Astrocyte (in vitro differentiated cells and primary cell): ENCODE measurements around the gene COL12A1. TPM values are rescaled to one million over a fixed set of nuclear protein-coding genes. Genes with fewer than 3 reads are reported as not detected.
A peak's percentile ranks its signal among the peaks of the same experiment; 100 is the strongest.

Experiments
- DNase-seq: peaks from one replicate; pipeline ENCODE4 v3.0.0-alpha.2; 2010; ENCODE audit warnings: low read depth
- FAIRE-seq: peaks from 2 replicates; lab custom pipeline; 2011; peaks lifted over from hg19 to GRCh38; lab: Jason Lieb, UNC
- H2AFZ ChIP-seq: 2 replicates; pipeline ENCODE4 v1.6.0; 2012; ENCODE audit warnings: low read depth, low read length, inconsistent platforms
- H3K27ac ChIP-seq: 2 replicates; pipeline ENCODE4 v1.5.1; 2011; ENCODE audit warnings: low read depth, low read length, inconsistent platforms
- H3K27me3 ChIP-seq: 2 replicates; pipeline ENCODE4 v1.6.0; 2011; ENCODE audit warnings: low read length, inconsistent platforms; ENCODE audit not compliant: insufficient read depth
- H3K36me3 ChIP-seq: 2 replicates; pipeline ENCODE4 v1.5.1; 2011; ENCODE audit warnings: low read length, inconsistent platforms; ENCODE audit not compliant: insufficient read depth
- H3K4me1 ChIP-seq: 2 replicates; pipeline ENCODE4 v1.5.1; 2011; ENCODE audit warnings: low read length, inconsistent platforms; ENCODE audit not compliant: insufficient read depth
- H3K4me2 ChIP-seq: 2 replicates; pipeline ENCODE4 v1.6.0; 2012; ENCODE audit warnings: low read length, inconsistent platforms
- H3K4me3 ChIP-seq: 2 replicates; pipeline ENCODE4 v1.5.1; 2011; ENCODE audit warnings: low read depth, mild to moderate bottlenecking, low read length, inconsistent platforms; ENCODE audit not compliant: insufficient read depth
- H3K79me2 ChIP-seq: 2 replicates; pipeline ENCODE4 v1.6.0; 2012; ENCODE audit warnings: mild to moderate bottlenecking, low read length, inconsistent platforms; ENCODE audit not compliant: insufficient read depth
- H3K9ac ChIP-seq: 2 replicates; pipeline ENCODE4 v1.6.0; 2012; ENCODE audit warnings: mild to moderate bottlenecking, low read length, inconsistent platforms
- H3K9me3 ChIP-seq: 2 replicates; pipeline ENCODE4 v1.5.1; 2012; ENCODE audit warnings: low read depth, mild to moderate bottlenecking, low read length, inconsistent platforms; ENCODE audit not compliant: insufficient read depth
- H4K20me1 ChIP-seq: 2 replicates; pipeline ENCODE4 v1.6.0; 2012; ENCODE audit warnings: low read length, inconsistent platforms; ENCODE audit not compliant: insufficient read depth
- H3K27ac Mint-ChIP-seq: one replicate; pipeline ENCODE4 v1.8.0; 2021; ENCODE audit warnings: mild to moderate bottlenecking, mixed read lengths; ENCODE audit not compliant: unreplicated experiment
- H3K27me3 Mint-ChIP-seq: one replicate; pipeline ENCODE4 v1.8.0; 2021; ENCODE audit warnings: low read depth, mixed read lengths; ENCODE audit not compliant: unreplicated experiment
- H3K36me3 Mint-ChIP-seq: one replicate; pipeline ENCODE4 v1.8.0; 2021; ENCODE audit warnings: low read depth, mixed read lengths; ENCODE audit not compliant: unreplicated experiment
- H3K4me1 Mint-ChIP-seq: one replicate; pipeline ENCODE4 v1.8.0; 2021; ENCODE audit warnings: low read depth, mixed read lengths; ENCODE audit not compliant: unreplicated experiment
- H3K4me3 Mint-ChIP-seq: one replicate; pipeline ENCODE4 v1.8.0; 2021; ENCODE audit warnings: mild to moderate bottlenecking, moderate library complexity, mixed read lengths; ENCODE audit not compliant: unreplicated experiment
- H3K9me3 Mint-ChIP-seq: one replicate; pipeline ENCODE4 v1.8.0; 2021; ENCODE audit warnings: mild to moderate bottlenecking, mixed read lengths; ENCODE audit not compliant: unreplicated experiment
- CTCF ChIP-seq: IDR thresholded peaks from 2 replicates; pipeline ENCODE4 v1.5.1; 2011; ENCODE audit warnings: low read depth, mild to moderate bottlenecking, inconsistent platforms, low read length, moderate library complexity; ENCODE audit not compliant: insufficient read depth
- EZH2 ChIP-seq: IDR thresholded peaks from 2 replicates; pipeline ENCODE4 v1.6.1; 2012; ENCODE audit warnings: mild to moderate bottlenecking, low read length, inconsistent platforms; ENCODE audit not compliant: insufficient read depth
- total RNA-seq: library from RNA; stranded (reverse); gene quantifications from 2 replicates; pipeline ENCODE4 v1.2.1, GENCODE V29; 2021

The COL12A1 gene
- total RNA-seq, 1 donor from 2014 or later = 106 TPM

GRCh38 chr6:75128878-75129570 lies 76.8 kb downstream of the COL12A1 start:
- FAIRE-seq = no peak
- H4K20me1 ChIP-seq = no peaks in the 10 kb centered on the region
- TF ChIP-seq EZH2 (no peak), CTCF (no peak)

GRCh38 chr6:75126518-75126917 lies 79.3 kb downstream of the COL12A1 start:
- TF ChIP-seq CTCF (no peak), EZH2 (no peak)
- peak overlapping the region; percentile 7 for H3K27ac ChIP-seq
- H3K4me2 ChIP-seq = peak overlapping the region; percentile 4
- H3K27me3 Mint-ChIP-seq = no peaks in the 10 kb centered on the region
- H3K36me3 Mint-ChIP-seq = peaks cover 31% of the 10 kb centered on the region
- no peak overlapping the region for H3K4me3 Mint-ChIP-seq
- H3K4me1 Mint-ChIP-seq = peaks cover 5% of the 10 kb centered on the region
- no peaks in the 10 kb centered on the region for H3K4me1 ChIP-seq
- no peaks in the 10 kb centered on the region for H4K20me1 ChIP-seq
- H3K27ac Mint-ChIP-seq = no peak overlapping the region
- no peaks in the 10 kb centered on the region for H3K27me3 ChIP-seq
- peaks cover 25% of the 10 kb centered on the region for H3K36me3 ChIP-seq
- H3K79me2 ChIP-seq = no peaks in the 10 kb centered on the region
- H2AFZ ChIP-seq = no peak overlapping the region
- H3K4me3 ChIP-seq = no peak overlapping the region
- FAIRE-seq (peak; percentile 34), DNase-seq (no peak)
- no peaks in the 10 kb centered on the region for H3K9me3 ChIP-seq
- peaks cover 3% of the 10 kb centered on the region for H3K9me3 Mint-ChIP-seq
- H3K9ac ChIP-seq = no peak overlapping the region

More at GRCh38 chr6:75128878-75129570, 76.8 kb downstream of the COL12A1 start:
- Histone ChIP-seq H3K4me3 (no peak overlapping the region), H2AFZ (no peak overlapping the region), H3K9me3 (no peaks in the 10 kb centered on the region), H3K9ac (no peak overlapping the region), H3K27me3 (no peaks in the 10 kb centered on the region), H3K36me3 (peaks cover 30% of the 10 kb centered on the region), H3K4me2 (no peak overlapping the region), H3K79me2 (no peaks in the 10 kb centered on the region), H3K27ac (no peak overlapping the region), H3K4me1 (no peaks in the 10 kb centered on the region)
- DNase-seq = peak; percentile 77
- Mint-ChIP-seq H3K4me1 (peaks cover 5% of the 10 kb centered on the region), H3K4me3 (no peak overlapping the region), H3K9me3 (peaks cover 3% of the 10 kb centered on the region), H3K27ac (no peak overlapping the region), H3K27me3 (no peaks in the 10 kb centered on the region), H3K36me3 (peaks cover 35% of the 10 kb centered on the region)

GRCh38 chr6:75124983-75125382 lies 80.9 kb downstream of the COL12A1 start:
- Mint-ChIP-seq H3K9me3 (no peaks in the 10 kb centered on the region), H3K27ac (no peak overlapping the region), H3K27me3 (no peaks in the 10 kb centered on the region), H3K4me1 (no peaks in the 10 kb centered on the region), H3K36me3 (peaks cover 22% of the 10 kb centered on the region), H3K4me3 (no peak overlapping the region)
- H3K9me3 ChIP-seq = no peaks in the 10 kb centered on the region
- FAIRE-seq (no peak), DNase-seq (no peak)
- no peak for TF ChIP-seq EZH2
- TF ChIP-seq CTCF = no peak
- no peak overlapping the region for H3K27ac ChIP-seq
- H3K4me1 ChIP-seq = no peaks in the 10 kb centered on the region
- peaks cover 23% of the 10 kb centered on the region for H3K36me3 ChIP-seq
- H3K79me2 ChIP-seq = no peaks in the 10 kb centered on the region
- no peak overlapping the region for H3K4me2 ChIP-seq
- H2AFZ ChIP-seq = no peak overlapping the region
- H3K4me3 ChIP-seq = no peak overlapping the region
- H3K9ac ChIP-seq = no peak overlapping the region
- H4K20me1 ChIP-seq = no peaks in the 10 kb centered on the region
- no peaks in the 10 kb centered on the region for H3K27me3 ChIP-seq
